Tibial nerve (tissue), 4 donors: Measurements from ENCODE around the gene SYT9. TPM values are rescaled to one million over a fixed set of nuclear protein-coding genes. Genes with fewer than 3 reads are reported as not detected.

Experiments
- DNase-seq, 2 donors: peaks; one replicate each; pipeline ENCODE4 v3.0.0-alpha.2; 2019; ENCODE audit warnings: low spot score in 2 of 2
- H3K27ac ChIP-seq, 4 donors: fragments of 200-600 bp; sonication (generic) in 3 of 4; one replicate each; pipeline ENCODE4 v1.5.1; 2017 to 2019; ENCODE audit warnings: mild to moderate bottlenecking in 1 of 4
- H3K27me3 ChIP-seq, 2 donors: fragments of 200-600 bp; sonication (generic) in 1 of 2; one replicate each; pipeline versions ENCODE4 v1.5.1 to v1.6.0; 2017 to 2019
- H3K36me3 ChIP-seq, 3 donors: fragments of 200-600 bp; sonication (generic); one replicate each; pipeline ENCODE4 v1.5.1; 2018 to 2019
- H3K4me1 ChIP-seq, 4 donors: fragments of 200-600 bp; sonication (generic) in 3 of 4; one replicate each; pipeline ENCODE4 v1.5.1; 2017 to 2019
- H3K4me3 ChIP-seq, 4 donors: fragments of 200-600 bp; sonication (generic) in 3 of 4; one replicate each; pipeline ENCODE4 v1.5.1; 2017 to 2019; ENCODE audit warnings: mild to moderate bottlenecking in 1 of 4, moderate library complexity in 1 of 4
- H3K9me3 ChIP-seq, 4 donors: fragments of 200-600 bp; sonication (generic) in 3 of 4; one replicate each; pipeline ENCODE4 v1.5.1; 2017 to 2019
- EP300 ChIP-seq, 2 donors: sonication (generic); formaldehyde crosslinking; IDR thresholded peaks; one replicate each; pipeline ENCODE4 v1.6.1; 2017; ENCODE audit warnings: antibody characterized with exemption in 2 of 2, mild to moderate bottlenecking in 1 of 2
- POLR2A ChIP-seq, 2 donors: fragments of 450-650 bp; IDR thresholded peaks; one replicate each; pipeline ENCODE4 v1.6.1; 2017; ENCODE audit warnings: antibody characterized with exemption in 2 of 2, mild to moderate bottlenecking in 2 of 2, moderate library complexity in 2 of 2
- WGBS, 2 donors: methylation state at CpG; one replicate each; pipeline ENCODE4 v1.1.5; 2018; 5-methylcytosine and 5-hydroxymethylcytosine counted together
- total RNA-seq, 4 donors: library from RNA; depleted of rRNA; stranded (reverse); fragments of >200 nt; gene quantifications; one replicate each; pipeline ENCODE4 v1.1.0, GENCODE V29; 2016
- TF ChIP-seq, protein P1 (sequence below), 5 experiments: fragments of 200-600 bp in 3 of 5; fragments of 450-650 bp in 2 of 5; sonication (generic) in 3 of 5; IDR thresholded peaks; one replicate each; pipeline ENCODE4 v1.5.1; 2016 to 2019; ENCODE audit warnings: antibody characterized with exemption in 5 of 5, mild to moderate bottlenecking in 3 of 5, moderate library complexity in 2 of 5

The SYT9 gene
- under 1 TPM in 2 of 4 donors, not detected in 2; 0.21 to 0.30 TPM for total RNA-seq

DNA sequence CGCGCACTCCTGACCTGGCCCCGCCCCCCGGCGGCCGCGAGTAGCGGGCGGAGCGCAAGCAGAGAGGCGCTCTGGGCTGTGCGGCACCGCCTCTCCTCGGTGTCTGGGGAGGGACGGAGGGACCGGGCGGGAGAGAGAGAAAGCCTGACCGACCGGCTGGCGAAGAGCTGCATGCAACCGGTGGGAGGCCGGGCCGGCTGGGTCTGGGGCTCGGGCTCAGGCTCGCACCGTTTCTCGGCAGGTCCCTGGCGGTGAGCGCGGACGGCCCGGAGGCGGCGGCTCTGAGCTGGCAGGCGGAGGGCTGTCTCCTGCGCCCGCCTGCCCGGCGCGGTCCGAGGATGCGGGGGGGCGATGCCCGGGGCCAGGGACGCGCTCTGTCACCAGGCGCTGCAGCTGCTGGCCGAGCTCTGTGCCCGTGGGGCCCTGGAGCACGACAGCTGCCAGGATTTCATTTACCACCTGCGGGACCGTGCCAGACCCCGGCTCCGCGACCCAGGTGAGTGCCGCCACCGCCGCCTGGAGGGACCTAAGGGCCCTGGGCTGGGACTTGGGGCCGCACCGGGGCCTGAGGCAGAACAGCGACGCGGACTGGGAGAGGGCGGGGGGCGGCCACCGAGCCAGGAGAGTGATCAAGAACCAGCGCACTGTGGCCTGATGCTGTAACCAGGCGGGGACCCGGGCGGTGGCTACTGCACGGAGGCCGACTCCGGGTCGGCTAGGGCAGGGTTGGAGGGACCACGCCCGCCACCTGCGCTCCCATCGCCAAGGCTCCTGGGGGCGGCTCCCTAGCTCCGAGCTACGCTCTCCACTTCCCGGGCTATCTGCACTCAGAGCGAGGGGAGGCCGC lies at the start of gene SYT9:
TSS of gene SYT9 (plus strand) at position 69 of the 847 bp plus-strand sequence. CDS start at position 352, 283 bp downstream.
- TF ChIP-seq EP300 (IDR thresholded peaks at IDR 0.05) (no peak), POLR2A (IDR thresholded peaks at IDR 0.05) (no peak)
- TF ChIP-seq, protein P1, sequence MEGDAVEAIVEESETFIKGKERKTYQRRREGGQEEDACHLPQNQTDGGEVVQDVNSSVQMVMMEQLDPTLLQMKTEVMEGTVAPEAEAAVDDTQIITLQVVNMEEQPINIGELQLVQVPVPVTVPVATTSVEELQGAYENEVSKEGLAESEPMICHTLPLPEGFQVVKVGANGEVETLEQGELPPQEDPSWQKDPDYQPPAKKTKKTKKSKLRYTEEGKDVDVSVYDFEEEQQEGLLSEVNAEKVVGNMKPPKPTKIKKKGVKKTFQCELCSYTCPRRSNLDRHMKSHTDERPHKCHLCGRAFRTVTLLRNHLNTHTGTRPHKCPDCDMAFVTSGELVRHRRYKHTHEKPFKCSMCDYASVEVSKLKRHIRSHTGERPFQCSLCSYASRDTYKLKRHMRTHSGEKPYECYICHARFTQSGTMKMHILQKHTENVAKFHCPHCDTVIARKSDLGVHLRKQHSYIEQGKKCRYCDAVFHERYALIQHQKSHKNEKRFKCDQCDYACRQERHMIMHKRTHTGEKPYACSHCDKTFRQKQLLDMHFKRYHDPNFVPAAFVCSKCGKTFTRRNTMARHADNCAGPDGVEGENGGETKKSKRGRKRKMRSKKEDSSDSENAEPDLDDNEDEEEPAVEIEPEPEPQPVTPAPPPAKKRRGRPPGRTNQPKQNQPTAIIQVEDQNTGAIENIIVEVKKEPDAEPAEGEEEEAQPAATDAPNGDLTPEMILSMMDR (IDR thresholded peaks at IDR 0.05): no peak
- H3K9me3 ChIP-seq: peaks cover 0 to 7% (median 0%) of the 10 kb centered on the region in 4 donors
- H3K36me3 ChIP-seq: no peaks in the 10 kb centered on the region
- peaks cover 0 to 36% of the 10 kb centered on the region in 2 donors for H3K27me3 ChIP-seq
- H3K27ac ChIP-seq: no peak within 1 kb of the TSS
- peaks cover 0 to 17% (median 6%) of the 10 kb centered on the region in 4 donors for H3K4me1 ChIP-seq
- peak within 1 kb of the TSS; percentile 20 to 54 (median 32) for H3K4me3 ChIP-seq
- no peak for DNase-seq
- WGBS, 2 donors: 0% methylated on average over 1 to 25 of the region's 84 CpGs

DNA sequence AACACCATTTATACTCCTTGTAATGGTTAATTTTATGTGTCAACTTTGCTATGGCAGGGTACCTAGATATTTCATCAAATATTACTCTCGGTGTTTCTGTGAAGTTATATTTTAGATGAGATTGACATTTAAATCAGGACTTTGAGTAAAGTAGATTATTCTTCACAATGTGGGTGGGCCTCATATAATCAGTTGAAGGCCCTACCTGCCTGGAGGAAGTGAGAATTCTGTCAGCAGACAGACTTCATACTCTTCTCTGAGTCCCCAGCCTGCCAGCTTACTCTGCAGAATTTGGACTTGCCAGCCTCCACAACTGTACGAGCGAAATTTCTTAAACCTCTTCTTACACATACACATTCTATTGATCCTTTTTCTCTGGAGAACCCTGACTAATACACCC lies 49.3 kb upstream of the SYT9 start:
- DNase-seq: no peak
- no peaks in the 10 kb centered on the region for H3K36me3 ChIP-seq
- no peaks in the 10 kb centered on the region for H3K27me3 ChIP-seq
- H3K4me1 ChIP-seq: no peaks in the 10 kb centered on the region
- no peak overlapping the region for H3K4me3 ChIP-seq
- TF ChIP-seq POLR2A (IDR thresholded peaks at IDR 0.05): no peak
- TF ChIP-seq EP300 (IDR thresholded peaks at IDR 0.05): no peak
- TF ChIP-seq, protein P1 (IDR thresholded peaks at IDR 0.05): no peak
- H3K9me3 ChIP-seq: no peaks in the 10 kb centered on the region
- 93 to 97% methylated on average over 3 of the region's 3 CpGs for WGBS, 2 donors
- no peak overlapping the region for H3K27ac ChIP-seq

GRCh38 chr11:7204778-7205177 lies 46.9 kb upstream of the SYT9 start:
- no peak for TF ChIP-seq POLR2A (IDR thresholded peaks at IDR 0.05)
- no peak overlapping the region for H3K27ac ChIP-seq
- no peaks in the 10 kb centered on the region for H3K27me3 ChIP-seq
- no peak for DNase-seq
- WGBS, 2 donors: 44 to 45% methylated on average over 4 of the region's 4 CpGs
- no peaks in the 10 kb centered on the region for H3K36me3 ChIP-seq
- no peaks in the 10 kb centered on the region for H3K9me3 ChIP-seq
- no peak overlapping the region for H3K4me3 ChIP-seq
- no peaks in the 10 kb centered on the region for H3K4me1 ChIP-seq

DNA sequence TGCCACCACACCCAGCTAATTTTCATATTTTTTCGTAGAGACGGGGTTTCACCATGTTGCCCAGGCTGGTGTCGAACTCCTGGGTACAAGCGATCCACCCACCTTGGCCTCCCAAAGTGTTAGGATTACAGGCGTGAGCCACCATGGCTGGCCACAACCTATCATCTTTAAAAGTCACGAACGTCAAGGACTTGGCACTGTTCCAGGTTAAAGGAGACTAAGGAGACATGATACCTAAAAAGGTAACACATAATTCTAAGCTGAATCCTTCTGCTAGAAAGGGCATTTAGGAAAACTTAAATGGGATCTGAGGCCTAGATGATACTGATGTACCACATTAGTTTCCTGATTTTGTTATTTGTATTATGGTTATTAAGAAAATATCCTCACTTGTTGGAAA lies 43.3 kb upstream of the SYT9 start:
- DNase-seq: no peak
- Histone ChIP-seq H3K9me3 (no peaks in the 10 kb centered on the region), H3K4me3 (no peak overlapping the region)

GRCh38 chr11:7219491-7219890 lies 32.2 kb upstream of the SYT9 start:
- peaks cover 0 to 6% of the 10 kb centered on the region in 2 donors for H3K27me3 ChIP-seq
- no peak for TF ChIP-seq POLR2A (IDR thresholded peaks at IDR 0.05)
- TF ChIP-seq, protein P1 (IDR thresholded peaks at IDR 0.05): no peak
- no peak for TF ChIP-seq EP300 (IDR thresholded peaks at IDR 0.05)
- no peaks in the 10 kb centered on the region for H3K9me3 ChIP-seq
- H3K36me3 ChIP-seq: no peaks in the 10 kb centered on the region
- H3K27ac ChIP-seq: no peak overlapping the region
- no peaks in the 10 kb centered on the region for H3K4me1 ChIP-seq
- H3K4me3 ChIP-seq: no peak overlapping the region
- no peak for DNase-seq

More for the DNA sequence above, 43.3 kb upstream of the SYT9 start:
- TF ChIP-seq POLR2A (IDR thresholded peaks at IDR 0.05): no peak
- TF ChIP-seq EP300 (IDR thresholded peaks at IDR 0.05): no peak
- TF ChIP-seq, protein P1 (IDR thresholded peaks at IDR 0.05): no peak
- Histone ChIP-seq H3K27me3 (no peaks in the 10 kb centered on the region), H3K27ac (no peak overlapping the region), H3K36me3 (no peaks in the 10 kb centered on the region), H3K4me1 (no peaks in the 10 kb centered on the region)
- WGBS, 2 donors: 87 to 91% methylated on average over 7 of the region's 7 CpGs
